Measurements from ENCODE around the gene PIM1.
A peak's percentile ranks its signal among the peaks of the same experiment; 100 is the strongest.
"Not testable (repeated sequence)": the region's sequence is repeated elsewhere in the genome, so short reads cannot be mapped to it uniquely, and the experiment has no call there.

The PIM1 gene

DNA sequence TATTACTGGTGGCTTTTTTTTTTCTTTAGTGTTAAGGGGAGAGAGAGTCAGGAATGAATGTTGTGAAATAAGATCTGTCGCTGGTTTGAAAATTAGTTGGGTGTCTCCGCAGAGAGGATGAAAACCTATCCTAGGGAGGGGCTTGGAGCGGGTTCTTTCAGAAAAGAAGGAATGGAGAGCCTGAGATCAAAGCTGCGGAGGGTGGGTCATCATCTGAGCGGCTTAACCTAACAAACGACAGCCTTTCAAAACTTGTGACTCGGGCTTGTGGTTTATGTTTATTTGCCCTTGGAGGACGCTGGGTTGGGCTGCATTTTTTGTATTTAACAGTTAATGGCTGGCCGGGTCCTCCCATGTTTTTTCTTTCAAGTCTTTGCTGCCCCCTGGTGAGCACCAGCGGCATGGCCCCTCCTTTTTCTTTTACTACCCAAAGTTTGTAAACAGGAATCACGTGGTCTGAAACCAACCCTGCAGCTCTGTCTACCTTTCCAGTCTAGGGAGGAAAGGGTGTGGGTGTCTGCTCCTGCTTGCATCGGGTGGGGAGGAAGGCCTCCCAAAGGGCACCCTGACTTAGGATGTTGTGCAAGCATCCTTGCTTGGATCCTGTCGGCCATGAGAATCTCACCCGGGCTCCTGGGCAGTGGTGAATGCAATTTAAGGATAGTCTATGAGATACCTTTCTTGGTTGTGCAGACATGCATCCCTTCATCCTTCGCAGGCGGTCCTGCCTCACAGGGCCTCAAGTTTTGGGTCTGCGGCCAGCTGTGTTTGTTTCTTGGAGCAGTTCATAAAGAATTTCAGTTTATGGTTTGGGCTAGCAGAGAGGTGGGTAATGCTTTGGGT lies 2.2 kb downstream of the PIM1 start:
- DNase-seq, result peak; percentile 90

DNA sequence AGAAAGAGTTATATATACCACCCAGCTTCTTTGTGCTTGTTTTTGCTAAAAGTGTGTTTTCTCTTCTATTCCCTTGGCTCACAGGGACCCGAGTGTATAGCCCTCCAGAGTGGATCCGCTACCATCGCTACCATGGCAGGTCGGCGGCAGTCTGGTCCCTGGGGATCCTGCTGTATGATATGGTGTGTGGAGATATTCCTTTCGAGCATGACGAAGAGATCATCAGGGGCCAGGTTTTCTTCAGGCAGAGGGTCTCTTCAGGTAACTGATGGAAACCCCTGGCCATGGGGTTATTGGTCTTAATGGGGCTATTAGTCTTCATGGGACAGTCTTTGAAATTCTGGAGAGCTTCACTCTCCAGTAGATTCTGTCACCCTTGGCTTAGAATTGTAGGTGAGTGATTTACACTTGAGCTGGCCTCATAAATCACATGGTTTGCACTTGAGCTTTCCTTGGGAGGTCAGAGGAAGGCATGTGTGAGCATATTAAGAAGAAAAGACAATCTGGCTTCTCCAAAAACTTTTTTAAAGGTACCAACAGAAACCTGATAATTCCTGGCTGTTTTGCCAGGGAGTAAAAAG lies 3.0 kb downstream of the PIM1 start:
- DNase-seq, result no peak

DNA sequence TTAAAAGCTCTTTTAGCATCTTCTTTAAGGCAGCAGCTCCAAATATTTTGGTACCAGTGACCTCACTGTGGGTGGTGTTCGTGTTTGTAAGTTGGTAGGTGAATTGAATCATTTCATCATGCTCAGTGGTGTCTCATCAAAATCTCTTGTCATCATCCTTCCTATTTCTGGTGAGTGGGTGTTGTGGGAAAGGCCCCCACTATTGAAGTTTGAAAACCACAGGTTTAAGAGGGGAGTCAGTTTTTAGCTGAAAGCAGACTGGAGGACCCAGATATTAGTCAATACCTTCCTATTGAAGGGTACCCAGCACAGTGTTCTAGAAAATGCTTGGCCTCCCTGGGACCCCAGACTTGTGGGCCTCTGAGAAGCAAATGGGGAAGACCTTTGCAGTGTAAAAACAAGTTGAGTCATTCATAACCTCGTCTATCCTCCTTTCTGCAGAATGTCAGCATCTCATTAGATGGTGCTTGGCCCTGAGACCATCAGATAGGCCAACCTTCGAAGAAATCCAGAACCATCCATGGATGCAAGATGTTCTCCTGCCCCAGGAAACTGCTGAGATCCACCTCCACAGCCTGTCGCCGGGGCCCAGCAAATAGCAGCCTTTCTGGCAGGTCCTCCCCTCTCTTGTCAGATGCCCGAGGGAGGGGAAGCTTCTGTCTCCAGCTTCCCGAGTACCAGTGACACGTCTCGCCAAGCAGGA lies 3.7 kb downstream of the PIM1 start:
- DNase-seq, result peak; percentile 34

DNA sequence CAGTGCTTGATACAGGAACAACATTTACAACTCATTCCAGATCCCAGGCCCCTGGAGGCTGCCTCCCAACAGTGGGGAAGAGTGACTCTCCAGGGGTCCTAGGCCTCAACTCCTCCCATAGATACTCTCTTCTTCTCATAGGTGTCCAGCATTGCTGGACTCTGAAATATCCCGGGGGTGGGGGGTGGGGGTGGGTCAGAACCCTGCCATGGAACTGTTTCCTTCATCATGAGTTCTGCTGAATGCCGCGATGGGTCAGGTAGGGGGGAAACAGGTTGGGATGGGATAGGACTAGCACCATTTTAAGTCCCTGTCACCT lies 4.2 kb downstream of the PIM1 start:
- no peak for DNase-seq

DNA sequence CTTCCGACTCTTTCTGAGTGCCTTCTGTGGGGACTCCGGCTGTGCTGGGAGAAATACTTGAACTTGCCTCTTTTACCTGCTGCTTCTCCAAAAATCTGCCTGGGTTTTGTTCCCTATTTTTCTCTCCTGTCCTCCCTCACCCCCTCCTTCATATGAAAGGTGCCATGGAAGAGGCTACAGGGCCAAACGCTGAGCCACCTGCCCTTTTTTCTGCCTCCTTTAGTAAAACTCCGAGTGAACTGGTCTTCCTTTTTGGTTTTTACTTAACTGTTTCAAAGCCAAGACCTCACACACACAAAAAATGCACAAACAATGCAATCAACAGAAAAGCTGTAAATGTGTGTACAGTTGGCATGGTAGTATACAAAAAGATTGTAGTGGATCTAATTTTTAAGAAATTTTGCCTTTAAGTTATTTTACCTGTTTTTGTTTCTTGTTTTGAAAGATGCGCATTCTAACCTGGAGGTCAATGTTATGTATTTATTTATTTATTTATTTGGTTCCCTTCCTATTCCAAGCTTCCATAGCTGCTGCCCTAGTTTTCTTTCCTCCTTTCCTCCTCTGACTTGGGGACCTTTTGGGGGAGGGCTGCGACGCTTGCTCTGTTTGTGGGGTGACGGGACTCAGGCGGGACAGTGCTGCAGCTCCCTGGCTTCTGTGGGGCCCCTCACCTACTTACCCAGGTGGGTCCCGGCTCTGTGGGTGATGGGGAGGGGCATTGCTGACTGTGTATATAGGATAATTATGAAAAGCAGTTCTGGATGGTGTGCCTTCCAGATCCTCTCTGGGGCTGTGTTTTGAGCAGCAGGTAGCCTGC lies 4.8 kb downstream of the PIM1 start:
- no peak for DNase-seq

DNA sequence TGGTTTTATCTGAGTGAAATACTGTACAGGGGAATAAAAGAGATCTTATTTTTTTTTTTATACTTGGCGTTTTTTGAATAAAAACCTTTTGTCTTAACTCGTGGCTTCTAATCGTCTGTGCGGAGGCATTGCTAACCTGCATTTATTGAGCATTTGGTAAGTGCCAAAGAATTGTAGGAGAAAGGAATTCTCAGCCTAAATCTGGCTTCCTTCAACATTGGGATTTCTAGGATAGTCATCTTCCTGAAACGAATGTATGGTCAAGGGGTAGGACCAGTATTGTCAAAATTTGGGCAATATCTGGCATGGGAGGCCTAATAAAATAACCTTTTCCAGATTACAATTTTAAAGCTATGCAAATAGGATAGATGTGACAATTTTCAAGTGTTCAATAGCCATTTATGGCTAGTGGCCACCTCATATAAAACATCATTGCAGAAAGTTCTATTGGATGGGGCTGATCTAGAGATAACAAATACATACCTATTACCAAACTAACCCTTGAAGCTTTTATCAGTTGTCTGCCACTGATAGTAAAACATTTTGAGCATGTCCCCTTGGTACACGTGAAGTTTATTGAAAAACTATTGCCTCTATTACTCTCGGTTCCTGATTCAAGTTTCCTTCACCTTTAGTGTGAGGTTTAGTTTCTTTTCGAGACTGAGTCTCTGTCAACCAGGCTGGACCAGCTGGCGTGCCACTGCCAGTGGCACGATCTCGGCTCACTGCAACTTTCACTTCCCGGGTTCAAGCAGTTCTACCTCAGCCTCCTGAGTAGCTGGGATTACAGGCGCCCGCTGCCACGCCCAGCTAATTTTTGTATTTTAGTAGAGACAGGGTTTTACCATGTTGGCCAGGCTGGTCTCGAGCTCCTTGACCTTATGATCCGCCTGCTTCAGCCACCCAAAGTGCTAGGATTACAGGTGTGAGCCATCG lies 5.6 kb downstream of the PIM1 start:
- no peak for DNase-seq

DNA sequence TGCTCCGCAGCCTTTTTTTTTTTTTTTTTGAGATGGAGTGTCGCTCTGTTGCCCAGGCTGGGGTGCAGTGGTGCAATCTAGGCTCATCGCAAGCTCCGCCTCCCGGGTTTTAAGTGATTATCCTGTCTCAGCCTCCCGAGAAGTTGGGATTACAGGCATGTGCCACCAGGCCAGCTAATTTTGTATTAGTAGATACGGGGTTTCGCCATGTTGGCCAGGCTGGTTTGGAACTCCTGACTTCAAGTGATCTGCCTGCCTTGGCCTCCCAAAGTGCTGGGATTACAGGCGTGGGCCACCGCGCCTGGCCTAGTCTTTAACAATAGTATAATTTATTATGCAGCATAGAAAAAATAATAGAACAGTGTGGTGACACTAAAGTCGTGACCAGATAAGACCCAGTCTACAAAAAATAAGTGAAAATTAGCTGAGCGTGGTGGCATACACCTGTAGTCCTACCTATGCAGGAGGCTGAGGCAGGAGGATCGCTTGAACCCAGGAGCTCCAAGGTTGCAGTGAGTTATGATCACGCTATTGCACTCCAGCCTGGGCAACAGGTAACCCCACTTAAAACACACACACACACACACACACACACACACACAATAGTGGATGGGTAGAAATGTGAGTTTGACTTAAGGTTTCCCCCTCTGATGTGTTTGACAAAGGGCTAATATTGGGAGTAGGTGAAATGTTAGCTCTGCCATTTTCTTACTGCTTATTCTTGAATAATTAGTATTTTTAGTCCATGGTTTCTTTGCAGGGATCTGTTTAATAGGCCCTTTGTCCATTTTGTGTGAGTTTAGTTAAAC lies 6.5 kb downstream of the PIM1 start:
- DNase-seq, result no peak

DNA sequence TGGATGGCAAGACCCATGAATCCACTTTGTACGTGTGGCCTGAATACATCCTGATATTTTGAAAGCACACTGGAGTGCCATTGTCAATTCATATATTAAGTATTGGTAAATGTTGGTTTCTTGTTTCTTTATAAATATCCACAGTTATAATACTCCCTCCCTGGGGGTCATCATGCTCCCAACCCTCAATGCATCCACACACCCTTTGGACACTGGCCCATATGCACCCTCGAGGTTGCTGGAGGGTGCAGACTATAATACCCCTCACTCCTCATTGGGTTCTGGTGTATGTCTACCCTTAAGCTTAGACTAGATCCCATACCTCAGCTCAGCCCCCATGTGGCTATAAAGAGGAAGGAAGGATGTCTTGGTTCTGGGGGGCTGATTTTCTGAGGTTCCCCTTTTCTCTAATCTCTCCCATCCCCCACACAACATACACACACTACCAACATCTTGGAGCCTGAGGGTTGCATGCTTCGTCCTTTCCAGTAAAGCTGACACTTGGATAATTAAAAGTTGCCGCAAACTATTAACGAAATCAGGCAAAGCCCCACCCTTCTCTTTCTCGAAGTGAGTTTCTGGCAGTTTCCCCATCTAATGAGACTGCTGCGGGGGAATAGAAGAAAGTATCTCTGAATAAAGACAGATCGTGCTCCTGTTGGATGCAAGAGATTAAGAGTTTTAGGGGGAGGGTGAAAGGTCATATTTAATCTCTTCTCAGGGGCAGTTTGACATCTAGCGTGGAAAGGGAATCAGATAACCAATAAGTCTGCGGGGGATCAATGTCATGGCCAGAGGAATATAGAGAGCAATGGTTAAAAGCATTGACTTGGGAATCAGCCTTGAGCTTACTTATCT lies 7.4 kb downstream of the PIM1 start:
- DNase-seq, result no peak

DNA sequence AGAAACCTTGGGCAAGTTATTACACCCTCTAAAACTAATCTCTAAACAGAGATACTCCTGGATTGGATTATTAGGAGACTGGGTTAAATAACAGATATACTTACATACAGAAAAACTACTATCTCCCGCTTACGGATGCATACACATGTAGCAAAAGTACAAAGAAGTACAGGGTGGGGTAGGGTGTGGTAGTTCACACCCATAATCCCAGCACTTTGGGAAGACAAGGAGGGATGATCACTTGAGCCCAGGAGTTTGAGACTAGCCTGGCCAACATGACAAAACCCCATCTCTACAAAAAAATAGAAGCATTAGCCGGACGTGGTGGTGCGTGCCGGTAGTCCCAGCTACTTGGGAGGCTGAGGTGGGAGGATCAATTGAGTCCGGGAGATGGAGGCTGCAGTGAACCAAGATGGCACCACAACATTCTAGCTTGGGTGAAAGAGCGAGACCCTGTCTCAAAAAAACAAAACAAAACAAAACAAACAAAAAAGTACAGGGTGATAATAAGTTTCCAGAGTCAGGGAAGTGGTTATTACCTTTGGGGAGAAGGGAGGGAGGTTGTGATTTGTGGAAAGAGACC lies 8.1 kb downstream of the PIM1 start:
- no peak for DNase-seq

DNA sequence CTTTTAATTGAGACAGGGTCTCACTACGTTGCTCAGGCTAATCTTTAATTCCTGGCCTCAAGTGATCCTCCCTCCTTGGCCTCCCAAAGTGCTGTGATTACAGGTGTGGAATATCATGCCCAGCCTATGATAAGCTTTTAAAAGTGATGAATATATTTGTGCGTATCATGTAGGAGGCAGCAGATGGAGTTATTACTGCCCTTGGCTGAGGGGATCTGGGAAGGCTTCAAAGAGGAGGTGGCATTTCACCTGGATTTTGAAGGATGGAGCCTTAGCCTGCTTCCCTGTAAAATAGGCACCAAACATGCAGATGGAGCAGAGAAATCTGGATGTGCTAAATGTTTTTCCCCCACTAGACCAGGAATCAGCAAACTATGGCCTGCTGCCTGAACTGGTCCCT lies 10.1 kb downstream of the PIM1 start:
- DNase-seq, result no peak

DNA sequence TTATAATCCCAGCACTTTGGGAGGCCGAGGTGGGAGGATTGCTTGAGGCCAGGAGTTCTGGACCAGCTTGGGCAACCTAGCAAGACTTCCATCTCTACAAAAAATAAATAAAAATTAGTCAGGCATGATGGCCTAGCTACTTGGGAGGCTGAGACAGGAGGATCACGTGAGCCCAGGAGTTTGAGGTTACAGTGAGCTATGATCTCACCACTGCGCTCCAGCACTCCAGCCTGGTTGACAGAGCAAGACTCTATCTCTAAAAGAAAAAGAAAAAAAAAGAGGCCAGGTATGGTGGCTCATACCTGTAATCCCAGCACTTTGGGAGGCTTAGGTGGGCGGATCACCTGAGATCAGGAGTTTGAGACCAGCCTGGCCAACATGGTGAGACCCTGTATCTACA lies 10.7 kb downstream of the PIM1 start:
- not testable (repeated sequence) for DNase-seq

DNA sequence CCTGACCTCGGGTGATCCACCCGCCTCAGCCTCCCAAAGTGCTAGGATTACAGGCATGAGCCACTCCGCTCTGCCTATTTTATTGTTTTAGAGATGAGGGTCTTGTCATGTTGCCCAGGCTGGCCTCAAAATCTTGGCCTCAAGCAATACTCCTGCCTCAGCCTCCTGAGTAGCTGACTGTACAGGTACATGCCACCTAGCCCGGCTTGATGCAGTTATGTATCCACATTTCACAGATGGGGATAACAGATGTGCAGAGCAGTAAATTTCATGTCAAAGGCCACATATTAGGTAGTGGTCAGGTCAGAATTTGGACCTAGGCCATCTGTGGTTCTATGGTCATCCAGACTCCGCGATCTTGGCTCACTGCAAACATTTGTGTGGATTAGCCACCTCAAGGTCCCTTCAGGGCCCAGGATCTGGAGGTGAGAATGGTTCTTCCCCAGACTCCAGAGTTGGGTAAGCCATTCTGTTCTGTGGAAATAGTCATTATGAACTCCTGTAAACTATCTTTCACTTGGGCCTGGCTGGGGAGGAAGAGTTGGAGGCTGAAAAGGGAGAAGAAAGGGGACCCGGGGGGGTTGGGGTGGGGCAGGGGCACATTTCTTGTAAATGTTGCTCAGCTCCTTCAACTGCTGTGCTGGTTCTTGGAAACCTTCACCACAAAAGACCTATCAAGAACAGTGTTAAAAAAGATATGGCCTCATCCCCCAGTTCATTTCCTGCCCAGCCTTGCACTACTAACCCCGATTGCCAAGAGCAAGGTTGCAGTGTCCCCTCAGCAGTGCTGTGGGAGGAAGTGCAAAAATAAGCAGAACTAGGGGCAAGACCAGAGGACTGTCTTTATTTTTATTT lies 13.0 kb downstream of the PIM1 start:
- peak; percentile 31 for DNase-seq

DNA sequence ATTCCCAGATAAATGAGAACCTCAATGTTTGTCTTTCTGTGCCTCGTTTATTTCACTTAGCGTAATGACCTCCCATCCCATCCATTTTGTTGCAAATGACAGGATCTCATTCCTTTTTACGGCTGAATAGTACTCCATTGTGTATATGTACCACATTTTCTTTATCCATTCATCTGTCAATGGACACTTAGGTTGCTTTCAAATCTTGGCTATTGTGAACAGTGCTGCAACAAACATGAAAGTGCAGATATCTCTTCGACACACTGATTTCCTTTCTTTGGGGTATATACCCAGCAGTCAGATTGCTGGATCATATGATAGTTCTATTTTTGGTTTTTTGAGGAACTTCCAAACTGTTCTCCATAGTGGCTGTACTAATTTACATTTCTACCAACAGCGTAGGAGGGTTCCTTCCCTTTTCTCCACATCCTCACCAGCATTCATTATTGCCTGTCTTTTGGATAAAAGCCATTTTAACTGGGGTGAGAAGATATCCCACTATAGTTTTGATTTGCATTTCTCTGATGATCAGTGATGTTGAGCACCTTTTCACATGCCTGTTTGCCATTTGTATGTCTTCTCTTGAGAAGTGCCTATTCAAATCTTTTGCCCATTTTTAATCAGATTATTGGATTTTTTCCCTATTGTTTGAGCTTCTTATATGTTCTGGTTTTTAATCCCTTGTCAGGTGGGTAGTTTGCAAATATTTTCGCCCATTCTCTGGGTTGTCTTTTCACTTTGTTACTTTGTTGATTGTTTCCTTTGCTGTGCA lies 16.2 kb downstream of the PIM1 start:
- DNase-seq, result not testable (repeated sequence)

DNA sequence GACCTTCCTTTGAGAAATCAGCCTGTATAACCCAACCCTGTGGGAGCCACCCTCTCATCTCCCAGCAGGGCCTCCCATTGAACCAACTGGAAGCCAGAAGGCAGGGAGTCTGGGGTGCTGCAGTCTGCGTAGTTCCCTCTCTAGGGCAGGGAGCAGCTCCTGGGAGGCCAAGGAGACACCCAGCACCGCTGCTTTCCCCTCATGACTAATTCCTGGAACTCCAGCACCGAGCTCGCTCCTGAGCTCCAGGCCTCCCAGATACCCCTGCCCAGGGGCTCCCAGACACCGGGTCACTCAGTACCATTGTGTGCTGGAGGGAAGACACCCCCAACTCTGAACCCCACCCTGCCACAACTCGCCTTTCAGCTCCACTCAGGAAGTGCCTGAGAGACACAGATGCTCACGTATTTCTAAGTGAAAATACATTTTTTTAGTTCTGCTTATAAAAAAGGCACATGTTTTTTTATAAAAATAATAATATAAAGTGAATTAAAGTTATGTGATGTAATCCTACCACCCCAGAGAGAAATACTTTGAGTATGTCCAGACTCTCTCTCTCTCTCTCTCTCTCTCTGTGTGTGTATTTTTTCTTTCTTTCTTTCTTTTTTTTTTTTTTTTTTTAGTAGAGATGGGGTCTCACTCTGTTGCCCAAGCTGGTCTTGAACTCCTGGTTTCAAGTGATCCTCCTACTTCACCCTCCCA lies 17.5 kb downstream of the PIM1 start:
- no peak for DNase-seq

DNA sequence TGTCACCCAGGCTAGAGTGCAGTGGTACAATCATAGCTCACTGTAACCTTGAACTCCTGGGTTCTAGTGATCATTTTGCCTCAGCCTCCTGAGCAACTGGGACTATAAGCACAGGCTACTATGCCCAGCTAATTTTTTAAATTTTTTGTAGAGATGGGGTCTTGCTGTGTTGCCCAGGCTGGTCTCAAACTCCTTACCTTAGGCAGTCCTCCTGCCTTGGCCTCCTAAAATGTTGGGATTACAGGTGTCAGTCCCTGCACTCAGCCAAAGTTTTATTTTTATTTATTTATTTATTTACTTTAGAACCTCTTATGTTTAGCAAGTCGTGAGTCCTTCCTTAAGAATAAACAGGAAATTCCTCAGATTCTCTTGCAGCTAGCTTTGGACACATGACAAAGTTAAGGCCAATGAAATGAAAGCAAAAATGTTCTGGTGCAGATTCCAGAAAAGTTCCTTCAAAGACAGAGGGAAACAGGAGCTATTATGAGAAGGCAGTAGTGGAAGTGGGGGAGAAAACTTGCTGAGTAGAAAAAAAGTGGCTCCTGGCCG lies 19.1 kb downstream of the PIM1 start:
- no peak for DNase-seq

DNA sequence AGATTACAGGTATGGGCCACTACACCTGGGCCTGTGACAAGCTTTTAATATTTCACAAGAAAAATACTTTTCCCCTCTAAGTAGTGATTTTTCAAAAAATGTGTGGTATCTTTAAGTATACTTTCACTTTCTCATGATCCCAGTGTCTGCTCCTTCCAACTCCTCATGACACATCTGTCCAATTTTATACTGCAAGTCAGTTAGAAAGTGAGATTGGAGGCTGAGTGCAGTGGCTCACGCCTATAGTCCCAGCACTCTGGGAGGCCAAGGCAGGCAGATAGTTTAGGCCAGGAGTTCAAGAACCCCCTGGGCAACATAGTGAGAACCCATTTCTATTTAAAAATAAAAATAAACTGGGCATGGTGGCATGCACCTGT lies 20.2 kb downstream of the PIM1 start:
- no peak for DNase-seq

DNA sequence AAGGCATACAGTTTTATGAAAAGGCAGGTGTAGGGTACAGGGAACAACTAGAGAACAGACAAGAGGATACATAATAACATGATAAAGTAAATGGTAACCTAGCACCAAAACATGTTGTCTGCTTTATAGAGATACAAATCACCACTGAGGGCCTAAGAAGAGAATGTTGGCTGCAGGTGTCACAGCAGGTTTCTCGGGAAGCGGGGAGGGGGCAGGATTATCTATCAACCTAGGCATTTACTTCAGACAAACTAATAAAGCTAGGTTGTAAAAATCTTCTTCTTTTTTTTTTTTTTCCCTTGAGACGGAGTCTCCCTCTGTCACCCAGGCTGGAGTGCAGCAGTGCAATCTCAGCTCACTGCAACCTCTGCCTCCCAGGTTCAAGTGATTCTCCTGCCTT lies 22.7 kb downstream of the PIM1 start:
- no peak for DNase-seq
